Astrocyte of the spinal cord (primary cell): Measurements from ENCODE around the gene CCDC32.

Experiments used
- DNase-seq: peaks from one replicate; pipeline ENCODE4 v3.0.0; 2011; ENCODE audit warnings: low read depth, low spot score
- H3K4me3 ChIP-seq: 2 replicates; pipeline ENCODE4 v1.5.1; 2011; ENCODE audit warnings: low read depth, mild to moderate bottlenecking, low read length, moderate library complexity
- in situ Hi-C: cut with HindIII; loops from 2 replicates; pipeline ENCODE4 v1.10.0; 2017; ENCODE audit warnings: low sequenced_read_pairs
- TF ChIP-seq, protein P1 (sequence below): IDR thresholded peaks from 2 replicates; pipeline ENCODE4 v1.5.1; 2012; ENCODE audit warnings: low read depth, mild to moderate bottlenecking, low read length, inconsistent platforms

CCDC32 gene

GRCh38 chr15:40555876-40556275, 9.0 kb downstream of the CCDC32 start:
- no peak overlapping the region for H3K4me3 ChIP-seq
- TF ChIP-seq, protein P1, sequence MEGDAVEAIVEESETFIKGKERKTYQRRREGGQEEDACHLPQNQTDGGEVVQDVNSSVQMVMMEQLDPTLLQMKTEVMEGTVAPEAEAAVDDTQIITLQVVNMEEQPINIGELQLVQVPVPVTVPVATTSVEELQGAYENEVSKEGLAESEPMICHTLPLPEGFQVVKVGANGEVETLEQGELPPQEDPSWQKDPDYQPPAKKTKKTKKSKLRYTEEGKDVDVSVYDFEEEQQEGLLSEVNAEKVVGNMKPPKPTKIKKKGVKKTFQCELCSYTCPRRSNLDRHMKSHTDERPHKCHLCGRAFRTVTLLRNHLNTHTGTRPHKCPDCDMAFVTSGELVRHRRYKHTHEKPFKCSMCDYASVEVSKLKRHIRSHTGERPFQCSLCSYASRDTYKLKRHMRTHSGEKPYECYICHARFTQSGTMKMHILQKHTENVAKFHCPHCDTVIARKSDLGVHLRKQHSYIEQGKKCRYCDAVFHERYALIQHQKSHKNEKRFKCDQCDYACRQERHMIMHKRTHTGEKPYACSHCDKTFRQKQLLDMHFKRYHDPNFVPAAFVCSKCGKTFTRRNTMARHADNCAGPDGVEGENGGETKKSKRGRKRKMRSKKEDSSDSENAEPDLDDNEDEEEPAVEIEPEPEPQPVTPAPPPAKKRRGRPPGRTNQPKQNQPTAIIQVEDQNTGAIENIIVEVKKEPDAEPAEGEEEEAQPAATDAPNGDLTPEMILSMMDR: no peak
- DNase-seq: no peak
- in situ Hi-C loops: no loop called here

GRCh38 chr15:40554161-40554525, 10.7 kb downstream of the CCDC32 start:
- no peak for DNase-seq
- in situ Hi-C loops: no loop called here
- TF ChIP-seq, protein P1: no peak
- H3K4me3 ChIP-seq: no peak overlapping the region

DNA sequence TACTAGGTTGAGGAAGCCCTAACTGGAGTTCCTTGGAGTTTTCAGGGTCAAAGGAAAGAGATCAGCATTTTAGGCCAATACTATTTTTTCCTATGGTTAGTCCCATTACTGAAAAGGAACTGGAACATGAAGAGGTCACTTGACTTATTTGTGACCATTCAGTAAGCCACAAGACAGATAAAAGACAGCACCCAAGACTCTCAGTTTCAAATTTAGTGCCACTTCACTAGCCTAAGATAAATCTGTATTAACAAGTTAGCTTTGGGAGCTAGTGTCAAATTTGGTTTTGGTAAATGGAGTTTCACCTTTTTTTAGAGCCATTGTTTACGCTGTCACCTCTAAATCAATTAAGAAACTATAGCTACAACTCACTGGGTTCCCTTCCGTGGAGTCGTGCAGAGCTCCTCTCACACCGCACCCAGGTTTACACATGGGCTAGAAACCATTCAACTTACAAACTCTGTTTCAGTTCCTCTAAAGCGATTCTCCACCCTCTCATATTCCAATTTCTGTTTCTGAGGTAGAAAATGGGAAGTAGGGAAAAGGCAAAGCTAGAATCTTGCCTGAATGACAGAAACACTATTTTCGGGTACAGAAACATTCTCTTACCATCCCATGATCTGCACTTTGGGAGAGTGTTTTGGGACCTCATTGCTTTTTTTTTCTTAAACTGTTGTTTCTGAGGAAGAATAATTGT, 14.4 kb downstream of the CCDC32 start:
- DNase-seq: no peak
- TF ChIP-seq, protein P1: no peak
- in situ Hi-C loops: no loop called here
- H3K4me3 ChIP-seq: no peak overlapping the region

GRCh38 chr15:40549894-40550293, 14.9 kb downstream of the CCDC32 start:
- in situ Hi-C loops: no loop called here
- no peak overlapping the region for H3K4me3 ChIP-seq
- TF ChIP-seq, protein P1: no peak
- no peak for DNase-seq

DNA sequence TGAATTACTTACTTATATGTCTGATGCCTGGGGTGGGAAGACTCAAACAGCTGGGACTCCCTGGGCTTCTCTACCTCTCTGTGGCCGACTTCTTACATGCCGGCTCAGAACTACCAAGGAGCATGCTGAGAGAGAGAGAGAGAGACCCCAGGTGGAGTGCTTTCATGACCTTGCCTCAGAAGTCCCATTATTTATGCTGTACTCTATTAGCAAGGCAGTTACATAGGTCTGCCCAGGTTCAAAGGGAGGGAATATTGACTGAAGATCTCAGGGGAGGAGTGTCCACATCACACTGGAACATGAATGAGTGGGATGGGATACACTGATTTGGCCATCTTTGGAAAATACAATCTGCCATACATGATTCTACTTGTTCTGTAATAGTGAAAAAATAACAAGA, 16.2 kb downstream of the CCDC32 start:
- in situ Hi-C loops: no loop called here
- TF ChIP-seq, protein P1: no peak

DNA sequence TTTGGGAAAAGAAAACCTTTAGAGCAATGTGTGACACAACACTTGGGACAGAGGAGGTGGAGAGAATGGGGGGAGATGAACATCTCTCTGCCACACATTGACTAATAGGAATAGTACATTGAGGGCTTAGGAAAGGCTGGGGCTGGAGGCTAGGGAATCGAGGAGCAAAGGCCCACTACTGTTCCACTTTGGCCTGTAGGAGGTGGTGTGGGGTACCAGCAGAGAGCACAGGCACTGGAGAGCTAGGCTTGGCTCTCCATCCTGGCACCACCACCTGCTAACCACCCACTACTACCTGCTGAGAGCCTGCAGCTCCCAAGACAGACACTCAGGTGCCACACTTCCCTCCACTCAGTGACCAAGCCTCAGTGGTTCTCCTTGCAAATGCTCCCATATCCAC, 19.4 kb downstream of the CCDC32 start:
- TF ChIP-seq, protein P1: no peak
- no peak for DNase-seq
- no peak overlapping the region for H3K4me3 ChIP-seq
- in situ Hi-C loops: no loop called here

More for the DNA sequence above, 16.2 kb downstream of the CCDC32 start:
- no peak for DNase-seq
- no peak overlapping the region for H3K4me3 ChIP-seq
